IMR-90 (cell line): ENCODE data around the gene SOX12.

Experiments
- CHD1 ChIP-seq: IDR thresholded peaks from 2 replicates; pipeline ENCODE4 v1.6.1; 2012; ENCODE audit warnings: low read depth, low read length, improper control_type of control experiment
- CTCF ChIP-seq: conservative IDR thresholded peaks from 2 replicates; pipeline ENCODE4 v1.5.1; 2012; ENCODE audit warnings: mild to moderate bottlenecking, low read depth, low read length, improper control_type of control experiment
- FOS ChIP-seq: fragments of 150-350 bp; IDR thresholded peaks from 2 replicates; pipeline ENCODE4 v1.6.1; 2016; ENCODE audit warnings: low read depth, low read length
- MAFK ChIP-seq: IDR thresholded peaks from 2 replicates; pipeline ENCODE4 v1.6.1; 2012; ENCODE audit warnings: low read depth, low read length, improper control_type of control experiment
- MAZ ChIP-seq: IDR thresholded peaks from 2 replicates; pipeline ENCODE4 v1.6.1; 2012; ENCODE audit warnings: low read depth, mild to moderate bottlenecking, low read length, improper control_type of control experiment, moderate library complexity, borderline replicate concordance
- NFE2L2 ChIP-seq: fragments of 150-350 bp; IDR thresholded peaks from 2 replicates; pipeline ENCODE4 v1.6.1; 2016; ENCODE audit warnings: low read depth, mild to moderate bottlenecking, low read length
- POLR2A ChIP-seq: IDR thresholded peaks from 2 replicates; pipeline ENCODE4 v1.6.1; 2012; ENCODE audit warnings: mild to moderate bottlenecking, low read depth, low read length
- RAD21 ChIP-seq: IDR thresholded peaks from 2 replicates; pipeline ENCODE4 v1.6.1; 2012; ENCODE audit warnings: low read length, improper control_type of control experiment
- RCOR1 ChIP-seq: IDR thresholded peaks from 2 replicates; pipeline ENCODE4 v1.6.1; 2012; ENCODE audit warnings: mild to moderate bottlenecking, low read length, improper control_type of control experiment; ENCODE audit not compliant: insufficient replicate concordance
- RFX5 ChIP-seq: IDR thresholded peaks from 2 replicates; pipeline ENCODE4 v1.8.0; 2012; ENCODE audit warnings: low read depth, mild to moderate bottlenecking, low read length, moderate library complexity
- SMC3 ChIP-seq: fragments of 150-350 bp; IDR thresholded peaks from 2 replicates; pipeline ENCODE4 v1.6.1; 2016; ENCODE audit warnings: low read depth, mild to moderate bottlenecking, antibody characterized with exemption, low read length, moderate library complexity
- USF2 ChIP-seq: fragments of 150-350 bp; IDR thresholded peaks from 2 replicates; pipeline ENCODE4 v1.6.1; 2017; ENCODE audit warnings: mild to moderate bottlenecking, antibody characterized with exemption, low read length, low read depth

- TF ChIP-seq USF2 (no peak), RCOR1 (no peak), CTCF (no peak), POLR2A (no peak), MAZ (no peak), NFE2L2 (no peak), RAD21 (no peak), FOS (no peak), RFX5 (no peak), CHD1 (no peak), SMC3 (no peak), MAFK (no peak)
These were observed 36.2 kb upstream of the SOX12 start for GRCh38 chr20:288956-289692.
